Left colon (tissue), 2 donors: ENCODE measurements around the gene CYP2A6. TPM values are rescaled to one million over a fixed set of nuclear protein-coding genes. Genes with fewer than 3 reads are reported as not detected.
"Not testable (repeated sequence)": the region's sequence is repeated elsewhere in the genome, so short reads cannot be mapped to it uniquely, and the experiment has no call there.

Experiments
- ATAC-seq: fragments of 200-7000 bp; cut with Tn5 transposase; one replicate; pipeline ENCODE4 v1.9.1; 2020; ENCODE audit warnings: mild to moderate bottlenecking, moderate library complexity
- DNase-seq, 2 donors: peaks; one replicate each; pipeline ENCODE4 v3.0.0-alpha.2; 2020
- intact Hi-C, 2 donors: fragments of 100-400 bp; cut with DNase I in 1 of 2; cut with micrococcal nuclease in 1 of 2; formaldehyde crosslinking; loops; one replicate each; pipeline versions ENCODE4 v1.11.2 to v1.14.0; 2022; cut with DNase I, micrococcal nuclease
- long read RNA-seq: library from polyadenylated mRNA; unstranded; transcript quantifications from one replicate; pipeline ENCODE4 v2.0.0, GENCODE V29; 2021
- total RNA-seq, 2 donors: library from RNA; stranded (reverse); fragmentation: NEBNext Ultra II Directional; extraction: Animal tissue kit (Norgen Biotek cat#: 25700); gene quantifications; one replicate each; pipeline ENCODE4 v1.2.1, GENCODE V29; 2021
- donor health status: DM: no; HTN: no; CAD: no.
- donor health status: DM: yes; HTN: yes; CAD: no.

The CYP2A6 gene, protein sequence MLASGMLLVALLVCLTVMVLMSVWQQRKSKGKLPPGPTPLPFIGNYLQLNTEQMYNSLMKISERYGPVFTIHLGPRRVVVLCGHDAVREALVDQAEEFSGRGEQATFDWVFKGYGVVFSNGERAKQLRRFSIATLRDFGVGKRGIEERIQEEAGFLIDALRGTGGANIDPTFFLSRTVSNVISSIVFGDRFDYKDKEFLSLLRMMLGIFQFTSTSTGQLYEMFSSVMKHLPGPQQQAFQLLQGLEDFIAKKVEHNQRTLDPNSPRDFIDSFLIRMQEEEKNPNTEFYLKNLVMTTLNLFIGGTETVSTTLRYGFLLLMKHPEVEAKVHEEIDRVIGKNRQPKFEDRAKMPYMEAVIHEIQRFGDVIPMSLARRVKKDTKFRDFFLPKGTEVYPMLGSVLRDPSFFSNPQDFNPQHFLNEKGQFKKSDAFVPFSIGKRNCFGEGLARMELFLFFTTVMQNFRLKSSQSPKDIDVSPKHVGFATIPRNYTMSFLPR
- total RNA-seq: not detected
- long read RNA-seq: 0 reads

DNA sequence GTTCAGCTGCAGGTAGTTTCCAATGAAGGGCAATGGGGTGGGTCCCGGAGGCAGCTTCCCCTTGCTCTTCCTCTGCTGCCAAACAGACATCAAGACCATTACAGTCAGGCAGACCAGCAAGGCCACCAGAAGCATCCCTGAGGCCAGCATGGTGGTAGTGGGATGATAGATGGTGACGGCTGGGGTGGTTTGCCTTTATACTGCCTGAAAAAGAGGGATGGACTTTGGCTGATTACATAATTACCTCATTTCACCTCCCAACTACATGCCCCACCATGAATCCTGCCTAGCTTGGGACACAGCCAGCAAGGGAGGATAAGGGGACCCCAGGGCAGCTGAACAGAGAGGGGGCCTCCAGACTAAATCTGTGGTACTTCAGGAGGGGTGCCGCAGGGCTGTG lies at the start of gene CYP2A6:
Gene CYP2A6, minus strand, starts transcription at position 171 of the 400 bp plus-strand sequence. Its CDS starts 21 bp downstream, at position 150.
- ATAC-seq: peak; percentile 42
- DNase-seq, intact Hi-C loops: not testable (repeated sequence)

DNA sequence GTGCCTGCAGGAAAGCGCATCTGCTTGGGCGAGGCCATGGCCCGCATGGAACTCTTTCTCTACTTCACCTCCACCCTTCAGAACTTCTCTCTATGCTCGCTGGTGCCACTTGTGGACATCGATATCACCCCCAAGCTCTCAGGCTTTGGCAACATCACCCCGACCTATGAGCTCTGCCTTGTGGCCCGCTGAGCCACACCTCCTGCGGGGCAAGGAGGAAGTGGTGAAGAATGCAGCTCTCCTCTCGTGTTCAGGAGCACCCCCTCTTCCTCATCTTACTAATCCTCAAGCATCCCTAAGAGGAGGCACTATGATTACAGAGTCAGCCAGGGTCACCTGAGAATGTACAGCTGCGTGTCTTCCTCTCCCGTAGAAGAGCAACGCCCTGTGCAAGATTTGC lies 49.7 kb upstream of the CYP2A6 start:
- DNase-seq, intact Hi-C loops, ATAC-seq: not testable (repeated sequence)

DNA sequence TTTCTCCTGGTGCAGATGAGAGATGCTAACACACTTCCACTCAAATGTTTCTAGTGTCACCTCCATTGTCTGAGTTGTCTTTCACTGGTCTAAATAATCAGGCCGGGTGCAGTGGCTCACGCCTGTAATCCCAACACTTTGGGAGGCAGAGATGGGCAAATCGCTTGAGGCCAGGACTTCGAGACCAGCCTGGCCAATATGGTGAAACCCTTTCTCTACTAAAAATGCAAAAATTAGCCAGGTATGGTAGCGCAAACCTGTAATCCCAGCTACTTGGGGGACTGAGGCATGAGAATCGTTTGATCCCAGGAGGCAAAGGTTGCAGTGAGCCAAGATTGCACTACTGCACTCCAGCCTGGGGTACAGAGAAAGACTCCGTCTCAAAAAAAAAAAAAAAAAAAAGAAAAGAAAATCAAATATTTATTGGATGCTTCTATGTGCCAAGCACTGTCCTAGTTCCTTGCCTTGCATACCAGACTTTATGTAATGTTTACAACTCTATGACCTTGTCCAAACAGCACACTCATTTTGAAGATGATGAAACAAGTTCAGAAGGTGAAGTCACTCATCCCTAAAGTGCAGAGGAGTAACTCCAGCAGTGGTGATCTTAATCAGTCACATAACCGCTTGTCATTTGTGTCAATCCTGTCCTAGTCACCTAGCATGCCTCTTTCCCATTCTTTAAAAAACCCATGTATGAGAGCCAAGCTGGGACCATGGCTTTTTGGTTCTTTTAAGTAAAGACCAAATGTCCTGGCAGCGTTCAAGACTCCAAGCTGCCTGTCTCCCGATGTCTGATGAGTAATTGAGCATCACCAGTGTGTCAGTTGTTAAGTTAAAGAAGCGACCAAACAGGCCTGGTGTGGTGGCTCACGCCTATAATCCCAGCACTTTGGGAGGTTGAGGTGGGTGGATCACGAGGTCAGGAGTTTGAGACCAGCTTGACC lies 46.9 kb upstream of the CYP2A6 start:
- DNase-seq, ATAC-seq, intact Hi-C loops: not testable (repeated sequence)

DNA sequence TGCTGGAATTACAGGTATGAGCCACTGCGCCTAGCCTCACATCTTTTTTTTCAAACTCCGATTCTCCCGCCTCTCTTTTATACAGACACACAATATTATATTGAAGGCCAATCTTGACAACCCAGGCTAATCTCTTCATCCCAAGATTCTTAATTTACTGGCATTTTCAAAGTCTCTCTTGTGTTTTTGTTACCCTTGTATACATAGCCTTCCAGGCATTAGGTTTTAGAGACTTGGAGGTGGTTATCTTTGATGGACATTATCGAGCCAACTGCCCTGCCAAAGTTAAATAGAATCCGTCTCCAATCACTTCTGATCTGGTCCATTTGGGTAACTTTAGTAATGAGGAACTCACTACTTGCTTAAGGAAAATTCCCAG lies 46.2 kb upstream of the CYP2A6 start:
- intact Hi-C loops: no loop called here
- no peak for DNase-seq
- ATAC-seq: no peak

DNA sequence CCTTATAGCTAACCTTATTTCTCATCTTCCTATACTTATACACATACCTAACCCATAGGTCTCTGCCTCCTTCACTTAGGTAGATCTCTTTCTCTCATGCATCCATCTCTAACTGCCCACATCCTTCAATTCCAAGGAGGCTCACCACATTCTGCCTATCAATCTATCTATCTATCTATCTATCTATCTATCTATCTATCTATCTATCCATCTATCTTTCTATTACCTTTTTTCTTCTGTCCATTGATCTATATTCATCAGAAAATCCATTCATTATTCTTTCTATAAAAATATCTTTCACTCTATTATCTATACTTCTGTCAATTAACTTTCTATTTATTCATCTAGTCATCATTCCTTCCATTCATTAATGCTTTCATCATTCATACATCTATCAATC lies 42.9 kb upstream of the CYP2A6 start:
- no peak for DNase-seq
- no peak for ATAC-seq

DNA sequence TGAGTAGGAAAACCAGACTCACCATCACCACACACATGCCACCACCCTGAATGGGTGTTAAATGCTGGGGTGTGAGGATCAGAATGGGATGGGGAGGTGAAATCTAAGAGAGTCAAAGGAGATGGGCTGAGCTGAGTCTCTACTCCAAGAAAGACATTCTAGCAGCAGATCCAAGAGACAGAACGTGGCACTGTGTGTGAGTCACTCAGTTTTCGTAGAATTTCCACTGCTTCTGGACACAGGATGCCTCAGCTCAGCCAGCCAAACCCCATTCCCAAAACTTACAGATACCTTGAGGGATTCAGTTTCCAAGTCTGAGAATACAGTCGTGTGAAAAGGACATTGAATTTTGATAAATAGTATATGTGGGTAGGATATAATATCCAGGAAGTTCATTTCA lies 39.1 kb upstream of the CYP2A6 start:
- intact Hi-C loops: no loop called here
- no peak for ATAC-seq
- no peak for DNase-seq

More for the DNA sequence above, 42.9 kb upstream of the CYP2A6 start:
- intact Hi-C loops: no loop called here

DNA sequence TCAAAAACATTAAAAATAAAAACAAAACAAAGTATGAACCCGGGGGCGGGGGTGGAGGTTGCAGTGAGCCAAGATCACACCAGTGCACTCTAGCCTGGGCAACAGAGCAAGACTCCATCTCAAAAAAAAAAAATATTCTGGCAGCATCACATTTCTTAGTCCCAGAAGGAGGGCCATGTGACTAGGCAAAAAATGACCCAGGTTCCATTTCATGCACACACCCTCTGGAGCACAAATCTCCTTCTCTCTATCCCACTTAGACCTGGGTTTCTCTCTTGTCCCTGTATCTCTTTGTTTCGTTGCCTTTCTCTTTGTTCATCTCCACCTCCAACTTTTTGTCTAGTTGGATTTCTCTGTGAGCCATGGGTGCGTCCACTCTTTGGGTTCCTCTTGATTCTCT lies 37.9 kb upstream of the CYP2A6 start:
- no peak for ATAC-seq
- intact Hi-C loops: no loop called here
- DNase-seq: no peak

DNA sequence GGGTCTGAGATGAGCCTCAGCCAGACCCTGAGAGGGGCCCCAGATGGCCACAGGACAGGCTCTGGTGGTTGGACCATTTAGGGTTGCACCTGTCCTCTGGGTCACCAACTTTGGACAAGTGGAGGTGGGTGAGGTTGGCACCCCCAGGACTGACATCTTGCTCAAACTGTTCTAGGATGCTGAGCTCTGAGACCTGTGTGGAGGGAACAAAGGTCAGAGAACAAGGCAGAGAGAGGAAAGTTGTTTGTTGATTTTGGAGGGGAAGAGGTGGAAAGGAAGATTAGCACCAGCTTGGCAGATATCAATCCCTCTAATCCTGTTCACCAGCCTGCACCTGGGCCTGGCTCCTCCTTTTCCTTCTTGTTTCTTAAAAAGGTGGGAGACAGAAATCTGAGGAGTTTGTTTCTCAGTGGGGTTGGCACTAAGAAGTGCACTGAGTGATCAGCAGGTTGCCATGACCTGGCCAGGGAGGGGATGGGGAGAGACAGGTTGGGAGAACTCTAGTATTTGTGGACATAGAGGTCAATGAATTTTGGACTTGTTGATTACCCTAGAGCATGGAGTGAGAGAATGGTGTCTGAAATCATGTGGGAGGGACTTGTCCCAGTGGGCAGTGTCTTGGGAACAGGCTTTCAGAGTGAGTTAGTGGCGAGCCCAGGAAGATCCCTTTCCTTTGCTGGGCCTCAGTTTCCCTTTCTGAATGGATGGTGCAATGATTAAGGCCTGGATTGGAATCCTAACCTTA lies 34.1 kb upstream of the CYP2A6 start:
- intact Hi-C loops, DNase-seq: not testable (repeated sequence)
- peak; percentile 40 for ATAC-seq

DNA sequence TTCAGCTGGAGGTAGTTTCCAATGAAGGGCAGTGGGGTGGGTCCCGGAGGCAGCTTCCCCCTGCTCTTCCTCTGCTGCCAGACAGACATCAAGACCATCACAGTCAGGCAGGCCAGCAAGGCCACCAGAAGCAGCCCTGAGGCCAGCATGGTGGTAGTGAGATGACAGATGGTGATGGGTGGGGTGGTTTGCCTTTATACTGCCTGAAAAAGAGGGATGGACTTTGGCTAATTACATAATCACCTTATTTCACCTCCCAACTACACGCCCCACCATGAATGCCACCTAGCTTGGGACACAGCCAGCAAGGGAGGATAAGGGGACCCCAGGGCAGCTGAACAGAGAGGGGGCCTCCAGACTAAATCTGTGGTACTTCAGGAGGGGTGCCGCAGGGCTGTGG lies 31.8 kb upstream of the CYP2A6 start, which contains the start of gene CYP2A7:
Gene CYP2A7, minus strand, starts transcription at position 170 of the 400 bp plus-strand sequence. Its CDS starts 21 bp downstream, at position 149.
- ATAC-seq: peak; percentile 76
- peak in 1 of 2 donors; percentile 6 for DNase-seq
- intact Hi-C loops: not testable (repeated sequence)

DNA sequence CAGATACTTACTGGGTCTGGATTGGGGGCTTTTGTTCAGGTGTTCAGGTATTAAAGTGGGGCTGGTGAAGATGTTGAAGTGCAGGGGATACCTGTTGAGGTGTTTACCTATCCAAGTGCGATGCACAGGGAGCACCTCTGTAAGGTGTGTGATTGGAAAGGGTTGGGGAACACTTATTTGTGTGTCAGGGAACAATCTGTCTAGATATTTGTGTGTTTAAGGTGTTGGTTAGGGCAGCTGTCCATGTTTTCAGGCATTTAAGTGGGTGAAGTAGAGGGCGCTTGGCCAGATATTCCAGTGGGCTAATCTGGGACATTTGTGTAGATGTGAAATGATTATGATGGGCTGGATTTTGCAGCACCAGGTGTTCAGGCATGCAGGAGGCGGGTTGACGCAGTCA lies 29.1 kb upstream of the CYP2A6 start:
- intact Hi-C loops, DNase-seq, ATAC-seq: not testable (repeated sequence)

DNA sequence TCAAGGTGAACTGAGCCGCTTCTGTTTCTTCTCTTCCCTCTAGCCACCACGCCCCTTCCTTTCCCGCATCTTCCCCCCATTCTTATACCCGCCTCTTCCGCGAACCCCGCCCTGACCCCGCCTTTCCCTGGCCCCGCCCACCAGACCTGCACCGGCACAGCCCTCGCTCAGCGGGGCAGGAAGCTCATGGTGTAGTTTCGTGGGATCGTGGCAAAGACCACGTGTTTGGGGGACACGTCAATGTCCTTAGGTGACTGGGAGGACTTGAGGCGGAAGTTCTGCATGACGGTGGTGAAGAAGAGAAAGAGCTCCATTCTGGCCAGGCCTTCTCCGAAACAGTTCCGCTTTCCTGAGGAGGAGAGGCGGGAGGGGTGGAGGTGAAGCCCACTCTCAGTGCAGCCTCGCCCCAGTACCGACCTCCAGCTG lies 25.3 kb upstream of the CYP2A6 start:
- peak; percentile 89 for ATAC-seq
- DNase-seq: peak; percentile 82 to 89
- intact Hi-C loops: not testable (repeated sequence)

DNA sequence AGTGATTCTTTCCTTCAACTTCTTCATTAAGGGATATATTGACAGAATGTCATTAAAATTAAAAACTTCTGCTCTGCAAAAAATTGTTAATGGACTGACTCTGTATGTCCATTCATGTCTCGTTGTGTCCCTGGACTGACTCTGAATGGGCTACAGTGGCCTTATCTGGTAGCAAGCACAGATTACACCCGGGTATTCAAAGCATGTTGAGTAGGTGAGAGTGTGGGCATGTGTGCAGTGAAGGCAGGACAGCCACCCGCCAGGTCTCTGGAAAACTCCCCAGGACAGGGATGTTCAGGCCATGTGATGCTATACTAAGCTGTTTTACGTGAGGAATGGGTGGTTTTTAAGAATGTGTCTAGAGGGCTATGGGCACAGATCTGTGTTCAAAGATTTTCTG lies 24.6 kb upstream of the CYP2A6 start:
- DNase-seq, ATAC-seq, intact Hi-C loops: not testable (repeated sequence)

DNA sequence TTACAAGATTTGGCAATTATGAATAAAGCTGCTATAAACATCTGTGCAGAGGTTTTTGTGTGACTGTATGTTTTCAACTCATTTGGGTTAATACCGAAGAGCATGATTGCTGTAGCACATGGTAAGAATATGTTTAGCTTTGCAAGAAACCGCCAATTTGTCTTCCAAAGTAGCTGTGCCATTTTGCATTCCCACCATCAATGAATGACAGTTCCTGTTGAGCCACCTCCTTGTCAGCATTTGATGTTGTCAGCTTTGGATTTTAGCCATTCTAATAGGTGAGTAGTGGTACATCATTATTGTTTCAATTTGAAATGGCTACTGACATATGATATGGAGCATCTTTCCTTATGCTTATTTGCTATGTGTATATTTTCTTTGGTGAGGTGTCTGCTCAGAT lies 23.6 kb upstream of the CYP2A6 start:
- DNase-seq, ATAC-seq, intact Hi-C loops: not testable (repeated sequence)

DNA sequence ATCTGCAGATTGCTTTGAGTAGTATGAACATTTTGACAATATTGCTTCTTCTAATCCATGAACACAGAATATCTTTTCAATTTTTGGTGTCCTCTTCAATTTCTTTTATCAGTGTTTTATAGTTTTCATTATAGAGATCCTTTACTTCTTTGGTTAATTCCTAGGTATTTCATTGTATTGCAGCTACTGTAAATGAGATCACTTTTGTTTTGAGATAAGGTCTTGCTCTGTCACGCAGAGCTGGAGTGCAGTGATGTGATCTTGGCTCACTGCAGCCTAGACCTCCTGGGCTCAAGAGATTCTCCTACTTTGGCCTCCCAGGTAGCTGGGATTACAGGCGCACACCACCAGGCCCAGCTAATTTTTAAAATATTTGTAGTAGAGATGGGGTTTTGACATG lies 22.0 kb upstream of the CYP2A6 start:
- intact Hi-C loops: no loop called here

DNA sequence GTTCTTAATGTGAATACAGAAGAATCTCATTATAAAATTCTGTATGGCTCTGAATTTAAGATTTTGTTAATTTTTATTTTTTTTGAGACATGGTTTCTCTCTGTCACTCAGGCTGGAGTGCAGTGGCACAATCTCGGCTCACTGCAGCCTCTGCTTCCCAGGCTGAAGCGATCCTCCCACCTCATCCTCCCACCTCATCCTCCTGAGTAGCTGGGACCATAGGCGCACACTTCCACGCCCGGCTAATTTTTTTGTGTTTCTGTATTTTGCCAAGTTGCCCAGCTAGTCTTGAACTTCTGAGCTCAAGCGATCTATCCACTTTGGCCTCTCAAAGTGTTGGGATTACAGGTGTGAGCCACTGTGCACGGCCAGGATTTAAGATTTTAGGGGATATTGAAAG lies 17.5 kb upstream of the CYP2A6 start:
- no peak for DNase-seq
- ATAC-seq: no peak
- intact Hi-C loops: no loop called here

More for the DNA sequence above, 22.0 kb upstream of the CYP2A6 start:
- DNase-seq: no peak
- ATAC-seq: no peak

DNA sequence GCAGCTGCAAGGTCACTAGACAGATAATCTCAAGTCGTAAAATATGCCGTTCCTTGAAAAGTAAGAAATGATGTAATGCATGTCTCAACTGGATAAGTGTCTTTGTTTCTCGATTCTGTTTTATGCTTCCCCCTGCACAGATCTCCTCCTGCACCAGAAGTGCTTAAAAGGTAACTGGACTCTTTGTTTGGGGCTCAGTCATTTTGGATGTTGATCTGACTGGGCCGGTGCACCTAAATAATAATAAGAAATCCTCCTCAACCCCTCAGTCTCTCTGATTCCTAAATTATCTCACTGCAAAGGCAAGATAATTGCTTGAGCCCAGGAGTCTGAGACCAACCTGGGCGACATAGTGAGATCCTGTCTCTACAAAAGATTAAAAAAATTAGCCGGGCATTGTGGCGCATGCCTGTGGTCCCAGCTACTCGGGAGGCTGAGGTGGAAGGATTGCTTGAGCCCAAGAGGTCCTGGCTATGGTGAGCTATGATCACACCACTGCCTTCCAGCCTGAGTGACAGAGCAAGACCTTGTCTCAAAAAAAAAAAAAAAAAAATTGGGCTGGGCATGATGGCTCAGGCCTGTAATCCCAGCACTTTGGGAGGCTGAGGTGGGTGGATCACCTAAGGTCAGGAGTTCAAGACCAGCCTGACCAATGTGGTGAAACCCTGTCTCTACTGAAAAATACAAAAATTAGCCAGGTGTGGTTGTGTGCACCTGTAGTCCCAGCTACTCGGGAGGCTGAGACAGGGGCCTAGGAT lies 14.7 kb upstream of the CYP2A6 start:
- ATAC-seq, DNase-seq, intact Hi-C loops: not testable (repeated sequence)

DNA sequence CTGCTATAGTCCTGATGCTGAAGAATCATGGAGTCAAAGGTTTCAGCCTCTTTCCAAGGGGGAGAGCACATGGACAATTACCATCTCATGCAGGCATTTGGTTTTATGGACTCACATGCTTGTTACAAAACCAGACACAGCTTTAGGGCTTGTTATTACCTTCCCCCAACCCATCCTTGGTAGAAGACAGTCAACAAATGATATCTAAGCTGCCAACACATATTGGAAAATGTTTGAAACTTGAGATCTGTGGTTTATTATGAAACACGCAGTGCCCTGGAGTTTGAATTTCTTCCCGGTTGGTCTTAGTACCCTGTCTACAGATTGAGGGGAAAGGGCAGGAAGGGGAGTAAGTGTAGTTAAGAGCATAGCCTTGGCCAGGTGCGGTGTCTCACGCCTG lies 12.5 kb upstream of the CYP2A6 start:
- DNase-seq (no peak), ATAC-seq (no peak)
- intact Hi-C loops: no loop called here

DNA sequence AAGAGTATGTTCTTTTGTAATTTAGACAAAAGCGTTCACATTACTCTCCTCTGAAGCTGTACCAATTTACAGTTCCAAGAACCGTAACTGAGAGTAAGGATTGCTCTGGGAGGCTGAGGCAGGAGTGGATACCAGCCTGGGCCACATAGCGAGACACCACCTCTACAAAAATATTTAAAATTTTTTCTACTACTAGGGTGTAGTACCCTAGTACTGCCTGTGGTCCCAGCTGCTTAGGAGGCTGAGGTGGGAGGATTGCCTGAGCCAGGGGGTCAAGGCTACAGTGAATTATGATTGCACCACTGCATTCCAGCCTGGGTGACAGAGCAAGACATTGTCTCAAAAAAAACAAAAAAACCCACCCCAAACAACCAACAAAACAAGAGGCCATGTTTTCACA lies 12.1 kb upstream of the CYP2A6 start:
- intact Hi-C loops: no loop called here
- ATAC-seq (no peak), DNase-seq (no peak)
